HepG2 (cell line): ENCODE data around the gene CCNJL. TPM values are rescaled to one million over a fixed set of nuclear protein-coding genes. Genes with fewer than 3 reads are reported as not detected.

ENCODE experiments used
- GLI4 ChIP-seq: sonication (generic); formaldehyde crosslinking; IDR thresholded peaks from 2 replicates; pipeline ENCODE4 v1.5.1; 2020; ENCODE audit warnings: missing genetic modification reagents, mild to moderate bottlenecking, moderate library complexity, borderline replicate concordance
- HNRNPL ChIP-seq: fragments of 200-400 bp; formaldehyde crosslinking; IDR thresholded peaks from 2 replicates; pipeline ENCODE4 v1.6.1; 2017; ENCODE audit warnings: mild to moderate bottlenecking, low read depth, low read length
- ZNF354B ChIP-seq: sonication (generic); formaldehyde crosslinking; IDR thresholded peaks from 2 replicates; pipeline ENCODE4 v1.8.0; 2022; ENCODE audit warnings: mild to moderate bottlenecking, missing genetic modification reagents
- ZNF83 ChIP-seq: sonication (generic); formaldehyde crosslinking; IDR thresholded peaks from 2 replicates; pipeline ENCODE4 v1.4.0; 2020; ENCODE audit warnings: missing genetic modification reagents, mild to moderate bottlenecking, borderline replicate concordance
- polyA plus RNA-seq, 8 experiments: library from polyadenylated mRNA; depleted of rRNA in 3 of 8; stranded (reverse) in 7 of 8; unstranded in 1 of 8; fragments of >200 nt; fragmentation: Illumina TruSeq in 4 of 8; extraction: Trizol in 4 of 8; gene quantifications; 2 replicates each; pipeline versions ENCODE4 v1.2.1 to v1.2.3, GENCODE V29; 2011 to 2016; ENCODE audit warnings: low read depth in 4 of 8, missing spikeins in 1 of 8, mixed read lengths in 1 of 8; ENCODE audit not compliant: insufficient read depth in 1 of 8
- total RNA-seq, 5 experiments: library from RNA; depleted of rRNA; stranded (reverse); fragments of >200 nt; fragmentation: Illumina TruSeq; extraction: Trizol; gene quantifications; 2 replicates each; pipeline ENCODE4 v1.2.3, GENCODE V29; 2016; ENCODE audit warnings: low read depth in 1 of 5
- TF ChIP-seq, protein P1 (sequence below): sonication (generic); formaldehyde crosslinking; IDR thresholded peaks from 2 replicates; pipeline ENCODE4 v1.9.0; 2021; ENCODE audit warnings: missing genetic modification reagents, borderline replicate concordance
- TF ChIP-seq, protein P2 (sequence below): sonication (generic); formaldehyde crosslinking; IDR thresholded peaks from 2 replicates; pipeline ENCODE4 v1.4.0; 2020; ENCODE audit warnings: missing genetic modification reagents
- TF ChIP-seq, protein P3 (sequence below): sonication (generic); formaldehyde crosslinking; IDR thresholded peaks from 2 replicates; pipeline ENCODE4 v1.5.1; 2020; ENCODE audit warnings: missing genetic modification reagents, mild to moderate bottlenecking, borderline replicate concordance

CCNJL gene
- total and polyA plus RNA-seq, 2 of the 13 experiments (the other 11 are each of a cell fraction or from before 2014, with no cell fraction given) = 1.6 to 4.4 TPM

- TF ChIP-seq, protein P1, sequence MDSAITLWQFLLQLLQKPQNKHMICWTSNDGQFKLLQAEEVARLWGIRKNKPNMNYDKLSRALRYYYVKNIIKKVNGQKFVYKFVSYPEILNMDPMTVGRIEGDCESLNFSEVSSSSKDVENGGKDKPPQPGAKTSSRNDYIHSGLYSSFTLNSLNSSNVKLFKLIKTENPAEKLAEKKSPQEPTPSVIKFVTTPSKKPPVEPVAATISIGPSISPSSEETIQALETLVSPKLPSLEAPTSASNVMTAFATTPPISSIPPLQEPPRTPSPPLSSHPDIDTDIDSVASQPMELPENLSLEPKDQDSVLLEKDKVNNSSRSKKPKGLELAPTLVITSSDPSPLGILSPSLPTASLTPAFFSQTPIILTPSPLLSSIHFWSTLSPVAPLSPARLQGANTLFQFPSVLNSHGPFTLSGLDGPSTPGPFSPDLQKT = no peak
- TF ChIP-seq, protein P2, sequence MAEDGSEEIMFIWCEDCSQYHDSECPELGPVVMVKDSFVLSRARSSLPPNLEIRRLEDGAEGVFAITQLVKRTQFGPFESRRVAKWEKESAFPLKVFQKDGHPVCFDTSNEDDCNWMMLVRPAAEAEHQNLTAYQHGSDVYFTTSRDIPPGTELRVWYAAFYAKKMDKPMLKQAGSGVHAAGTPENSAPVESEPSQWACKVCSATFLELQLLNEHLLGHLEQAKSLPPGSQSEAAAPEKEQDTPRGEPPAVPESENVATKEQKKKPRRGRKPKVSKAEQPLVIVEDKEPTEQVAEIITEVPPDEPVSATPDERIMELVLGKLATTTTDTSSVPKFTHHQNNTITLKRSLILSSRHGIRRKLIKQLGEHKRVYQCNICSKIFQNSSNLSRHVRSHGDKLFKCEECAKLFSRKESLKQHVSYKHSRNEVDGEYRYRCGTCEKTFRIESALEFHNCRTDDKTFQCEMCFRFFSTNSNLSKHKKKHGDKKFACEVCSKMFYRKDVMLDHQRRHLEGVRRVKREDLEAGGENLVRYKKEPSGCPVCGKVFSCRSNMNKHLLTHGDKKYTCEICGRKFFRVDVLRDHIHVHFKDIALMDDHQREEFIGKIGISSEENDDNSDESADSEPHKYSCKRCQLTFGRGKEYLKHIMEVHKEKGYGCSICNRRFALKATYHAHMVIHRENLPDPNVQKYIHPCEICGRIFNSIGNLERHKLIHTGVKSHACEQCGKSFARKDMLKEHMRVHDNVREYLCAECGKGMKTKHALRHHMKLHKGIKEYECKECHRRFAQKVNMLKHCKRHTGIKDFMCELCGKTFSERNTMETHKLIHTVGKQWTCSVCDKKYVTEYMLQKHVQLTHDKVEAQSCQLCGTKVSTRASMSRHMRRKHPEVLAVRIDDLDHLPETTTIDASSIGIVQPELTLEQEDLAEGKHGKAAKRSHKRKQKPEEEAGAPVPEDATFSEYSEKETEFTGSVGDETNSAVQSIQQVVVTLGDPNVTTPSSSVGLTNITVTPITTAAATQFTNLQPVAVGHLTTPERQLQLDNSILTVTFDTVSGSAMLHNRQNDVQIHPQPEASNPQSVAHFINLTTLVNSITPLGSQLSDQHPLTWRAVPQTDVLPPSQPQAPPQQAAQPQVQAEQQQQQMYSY (CRISPR knock-in tag) = no peak
- TF ChIP-seq ZNF83 (CRISPR knock-in tag) (no peak), ZNF354B (CRISPR knock-in tag) (no peak), GLI4 (CRISPR knock-in tag) (no peak), HNRNPL (no peak)
- TF ChIP-seq, protein P3, sequence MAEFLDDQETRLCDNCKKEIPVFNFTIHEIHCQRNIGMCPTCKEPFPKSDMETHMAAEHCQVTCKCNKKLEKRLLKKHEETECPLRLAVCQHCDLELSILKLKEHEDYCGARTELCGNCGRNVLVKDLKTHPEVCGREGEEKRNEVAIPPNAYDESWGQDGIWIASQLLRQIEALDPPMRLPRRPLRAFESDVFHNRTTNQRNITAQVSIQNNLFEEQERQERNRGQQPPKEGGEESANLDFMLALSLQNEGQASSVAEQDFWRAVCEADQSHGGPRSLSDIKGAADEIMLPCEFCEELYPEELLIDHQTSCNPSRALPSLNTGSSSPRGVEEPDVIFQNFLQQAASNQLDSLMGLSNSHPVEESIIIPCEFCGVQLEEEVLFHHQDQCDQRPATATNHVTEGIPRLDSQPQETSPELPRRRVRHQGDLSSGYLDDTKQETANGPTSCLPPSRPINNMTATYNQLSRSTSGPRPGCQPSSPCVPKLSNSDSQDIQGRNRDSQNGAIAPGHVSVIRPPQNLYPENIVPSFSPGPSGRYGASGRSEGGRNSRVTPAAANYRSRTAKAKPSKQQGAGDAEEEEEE (CRISPR knock-in tag) = no peak
These were observed 83.1 kb downstream of the CCNJL start, which contains the start of gene FABP6 (continued) for GRCh38 chr5:160229190-160229742.
